ENCODE measurements around the gene MGAT5.

Gene MGAT5

DNA sequence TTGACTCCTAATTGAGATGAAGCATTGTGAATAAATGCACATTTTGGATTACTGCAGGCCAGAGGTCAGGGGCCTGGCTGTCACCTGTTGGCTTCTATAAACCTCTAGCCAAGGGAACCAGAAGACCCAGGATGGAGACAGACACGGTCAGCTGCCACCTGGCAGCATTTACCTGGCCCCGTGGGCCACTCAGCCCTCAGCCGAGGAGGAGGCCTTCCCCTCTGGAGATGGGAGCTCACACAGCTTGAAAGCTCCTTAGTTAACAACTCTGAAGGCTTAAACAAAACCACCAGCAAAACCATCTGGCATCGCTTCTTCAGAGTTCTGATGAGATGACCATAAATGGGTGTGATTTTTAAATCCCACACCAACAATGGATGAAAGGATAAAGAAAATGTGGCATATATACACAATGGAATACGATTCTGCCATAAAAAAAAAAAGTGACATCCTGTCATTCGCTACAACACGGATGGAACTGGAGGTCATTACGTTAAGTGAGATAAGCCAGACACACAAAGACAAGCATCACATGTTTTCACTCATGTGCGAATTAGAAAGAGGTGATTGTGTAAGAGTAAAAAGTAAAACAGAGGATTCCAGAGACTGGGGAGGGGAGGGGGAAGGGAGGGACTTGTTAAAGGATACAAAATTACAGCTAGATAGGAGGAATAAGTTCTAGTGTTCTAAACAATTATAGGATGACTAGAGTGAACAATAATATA, 246.5 kb downstream of the MGAT5 start:
- DNase-seq (ENCODE audit: low spot score) (no peak), FAIRE-seq (no peak)

GRCh38 chr2:134501476-134502091, 247.7 kb downstream of the MGAT5 start:
- FAIRE-seq (no peak), DNase-seq (ENCODE audit: low spot score) (no peak)

- DNase-seq (ENCODE audit: low spot score) (no peak), FAIRE-seq (no peak)
Observed at GRCh38 chr2:134502104-134502503, 248.2 kb downstream of the MGAT5 start.
